22Rv1 (cell line): ENCODE data around the gene LRRN2.
"Not testable (repeated sequence)": the region's sequence is repeated elsewhere in the genome, so short reads cannot be mapped to it uniquely, and the experiment has no call there.

ENCODE experiments used
- H3K27ac ChIP-seq: fragments of 450-650 bp; 2 replicates; pipeline ENCODE4 v1.5.1; 2017
- CTCF ChIP-seq: fragments of 450-650 bp; IDR thresholded peaks from 2 replicates; pipeline ENCODE4 v1.5.1; 2017; ENCODE audit warnings: mild to moderate bottlenecking
- ZFX ChIP-seq: fragments of 450-650 bp; IDR thresholded peaks from 2 replicates; pipeline ENCODE4 v1.6.1; 2017; ENCODE audit warnings: antibody characterized with exemption, borderline replicate concordance

LRRN2 gene

DNA sequence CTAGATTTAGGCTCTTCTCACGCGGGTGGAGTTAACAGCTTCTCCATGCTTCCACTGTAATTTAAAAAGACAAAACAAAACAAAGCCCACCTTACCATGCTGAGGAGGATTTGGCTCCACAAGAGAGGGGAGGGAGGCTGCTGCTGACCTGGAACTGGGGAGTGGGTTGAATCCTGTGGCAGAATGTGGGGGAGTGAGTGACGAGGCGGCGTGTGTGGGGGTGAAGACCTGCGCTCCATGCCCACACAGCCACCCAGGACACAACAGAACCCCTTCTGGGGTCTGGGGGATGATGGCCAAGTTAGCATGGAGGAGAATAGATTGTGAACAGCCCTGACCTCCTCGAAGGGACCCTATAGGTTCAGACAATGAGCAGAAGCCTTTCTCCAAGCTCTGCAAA lies 44.0 kb upstream of the LRRN2 start:
- no peak overlapping the region for H3K27ac ChIP-seq
- TF ChIP-seq ZFX, result no peak
- no peak for TF ChIP-seq CTCF

DNA sequence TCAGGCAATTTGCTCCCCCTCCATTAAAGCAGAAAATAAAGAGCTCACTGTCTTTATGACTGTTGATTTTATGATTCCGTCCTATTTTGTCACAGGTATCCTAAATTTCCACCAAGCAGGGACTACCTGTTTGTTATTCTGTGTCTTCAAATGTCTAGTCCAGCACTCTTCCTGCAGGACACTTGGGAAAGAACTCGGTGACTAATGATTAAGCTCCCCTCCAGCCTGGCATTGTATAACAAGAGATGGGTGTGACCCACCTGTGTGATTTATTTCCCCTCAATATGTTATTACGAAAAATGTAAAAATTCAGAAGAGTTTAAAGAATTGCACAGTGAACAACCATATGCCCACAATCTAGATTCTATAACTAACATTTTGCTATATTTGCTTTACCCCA lies 42.9 kb upstream of the LRRN2 start:
- TF ChIP-seq CTCF (no peak), ZFX (no peak)
- no peak overlapping the region for H3K27ac ChIP-seq

DNA sequence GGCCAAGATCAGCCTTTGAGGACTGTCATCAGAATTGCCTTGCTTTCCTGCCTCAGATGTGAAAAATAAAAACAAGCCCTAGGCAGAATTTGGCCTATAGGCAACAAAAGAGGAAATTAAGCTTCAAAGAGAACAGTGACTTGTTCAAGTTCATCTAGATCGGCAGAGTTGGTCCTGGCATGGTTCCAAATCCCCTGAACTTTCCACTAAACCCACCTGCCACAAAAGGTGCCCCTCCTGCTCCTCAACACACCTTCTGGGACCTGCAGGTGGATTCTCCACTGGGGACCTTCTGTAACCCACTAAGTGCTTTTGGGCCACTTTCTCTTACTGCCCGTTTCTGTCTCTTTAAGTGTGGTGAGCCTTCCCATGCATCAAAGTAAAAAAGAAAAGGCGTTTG lies 42.5 kb upstream of the LRRN2 start:
- no peak overlapping the region for H3K27ac ChIP-seq
- no peak for TF ChIP-seq ZFX
- no peak for TF ChIP-seq CTCF

GRCh38 chr1:204727438-204727837 lies 41.9 kb upstream of the LRRN2 start:
- H3K27ac ChIP-seq, result not testable (repeated sequence)

GRCh38 chr1:204726478-204726877 lies 40.9 kb upstream of the LRRN2 start:
- no peak overlapping the region for H3K27ac ChIP-seq
- no peak for TF ChIP-seq ZFX
- TF ChIP-seq CTCF, result no peak

- no peak overlapping the region for H3K27ac ChIP-seq
- TF ChIP-seq CTCF (no peak), ZFX (no peak)
Measured at GRCh38 chr1:204725821-204726448, 40.4 kb upstream of the LRRN2 start.

DNA sequence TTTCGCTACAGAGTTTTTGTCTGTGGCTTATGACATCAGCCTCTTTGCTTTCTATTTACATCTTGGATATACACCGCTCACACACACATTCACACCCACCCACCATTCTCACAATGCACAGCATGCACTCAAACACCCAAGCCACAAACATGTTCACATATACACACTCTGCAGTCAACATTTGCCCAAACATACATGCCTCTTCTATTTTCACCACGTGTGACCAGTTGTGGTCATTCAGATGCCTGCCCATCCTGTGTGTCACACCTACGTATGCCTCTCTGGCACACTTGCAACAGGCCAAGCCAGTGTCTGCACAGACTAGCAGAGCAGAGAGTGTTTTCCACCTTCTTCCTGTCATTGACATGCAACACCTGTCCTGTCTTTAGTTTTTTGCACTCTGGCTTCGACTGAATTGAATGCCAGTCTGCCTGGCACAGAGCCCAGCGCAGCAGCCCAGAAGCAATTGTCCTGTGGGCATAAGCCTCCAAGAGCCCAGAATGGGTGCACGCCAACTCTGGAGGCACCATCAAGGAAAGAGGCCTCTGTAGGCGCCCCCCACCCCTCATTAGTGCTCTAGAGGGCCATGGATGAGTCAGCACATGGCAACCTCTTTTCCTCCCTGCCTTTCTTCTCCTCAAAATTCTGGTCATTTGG lies 37.7 kb upstream of the LRRN2 start:
- H3K27ac ChIP-seq, result no peak overlapping the region
- TF ChIP-seq CTCF, result no peak
- TF ChIP-seq ZFX, result no peak
